Trophoblast cell (in vitro differentiated cells and primary cell): ENCODE data around the gene TCF25.

Experiments
- DNase-seq, 2 donors: peaks; one replicate each; pipeline ENCODE4 v3.0.0-alpha.2; 2016
- H2AFZ ChIP-seq: 2 replicates; pipeline ENCODE4 v1.6.1; 2013; ENCODE audit warnings: low read length, moderate library complexity, mild to moderate bottlenecking; ENCODE audit not compliant: insufficient read depth, poor library complexity
- H2AK5ac ChIP-seq: 2 replicates; pipeline ENCODE4 v1.6.1; 2013; ENCODE audit warnings: mild to moderate bottlenecking, low read length
- H2BK120ac ChIP-seq: 2 replicates; pipeline ENCODE4 v1.6.1; 2013; ENCODE audit warnings: low read length, mild to moderate bottlenecking, moderate library complexity; ENCODE audit not compliant: insufficient read depth, poor library complexity
- H2BK12ac ChIP-seq: 2 replicates; pipeline ENCODE4 v1.6.1; 2013; ENCODE audit warnings: mild to moderate bottlenecking, low read length, moderate library complexity
- H2BK5ac ChIP-seq: 2 replicates; pipeline ENCODE4 v1.6.1; 2013; ENCODE audit warnings: low read length, low read depth, moderate library complexity, mild to moderate bottlenecking; ENCODE audit not compliant: poor library complexity
- H3K14ac ChIP-seq: 2 replicates; pipeline ENCODE4 v1.6.1; 2013; ENCODE audit warnings: mild to moderate bottlenecking, low read length
- H3K18ac ChIP-seq: 2 replicates; pipeline ENCODE4 v1.6.1; 2013; ENCODE audit warnings: mild to moderate bottlenecking, low read length
- H3K23ac ChIP-seq: 2 replicates; pipeline ENCODE4 v1.6.1; 2013; ENCODE audit warnings: low read length
- H3K27ac ChIP-seq: 2 replicates; pipeline ENCODE4 v1.5.1; 2013; ENCODE audit warnings: low read depth, mild to moderate bottlenecking, inconsistent platforms, low read length, moderate library complexity
- H3K27me3 ChIP-seq: 2 replicates; pipeline ENCODE4 v1.6.1; 2013; ENCODE audit warnings: inconsistent platforms, mild to moderate bottlenecking, low read length, moderate library complexity; ENCODE audit not compliant: insufficient read depth
- H3K36me3 ChIP-seq, 2 experiments: 1 replicate in 1 of 2; 2 replicates in 1 of 2; pipeline ENCODE4 v1.6.1; 2013; ENCODE audit warnings: low read length in 2 of 2, mild to moderate bottlenecking in 2 of 2, moderate library complexity in 1 of 2; ENCODE audit not compliant: insufficient read depth in 2 of 2, control insufficient read depth in 1 of 2
- H3K4ac ChIP-seq: 2 replicates; pipeline ENCODE4 v1.6.1; 2013; ENCODE audit warnings: low read depth, mild to moderate bottlenecking, low read length, moderate library complexity
- H3K4me1 ChIP-seq, 2 experiments: 1 replicate in 1 of 2; 2 replicates in 1 of 2; pipeline ENCODE4 v1.6.1; 2013; ENCODE audit warnings: low read length in 2 of 2, mild to moderate bottlenecking in 2 of 2, moderate library complexity in 1 of 2; ENCODE audit not compliant: insufficient read depth in 2 of 2, control insufficient read depth in 1 of 2
- H3K4me2 ChIP-seq: 2 replicates; pipeline ENCODE4 v1.6.1; 2013; ENCODE audit warnings: inconsistent platforms, mild to moderate bottlenecking, low read length, moderate library complexity
- H3K4me3 ChIP-seq: 2 replicates; pipeline ENCODE4 v1.5.1; 2013; ENCODE audit warnings: mild to moderate bottlenecking, low read depth, low read length, inconsistent platforms
- H3K79me1 ChIP-seq: one replicate; pipeline ENCODE4 v1.6.1; 2013; ENCODE audit warnings: low read length
- H3K79me2 ChIP-seq: 2 replicates; pipeline ENCODE4 v1.6.1; 2013; ENCODE audit warnings: low read length, mild to moderate bottlenecking; ENCODE audit not compliant: control insufficient read depth, insufficient read depth, poor library complexity
- H3K9ac ChIP-seq: 2 replicates; pipeline ENCODE4 v1.6.1; 2013; ENCODE audit warnings: mild to moderate bottlenecking, low read length
- H3K9me3 ChIP-seq: 2 replicates; pipeline ENCODE4 v1.6.1; 2013; ENCODE audit warnings: low read depth, mild to moderate bottlenecking, control low read depth, inconsistent platforms, low read length; ENCODE audit not compliant: insufficient read depth
- H4K12ac ChIP-seq: 2 replicates; pipeline ENCODE4 v1.6.1; 2013; ENCODE audit warnings: low read depth, mild to moderate bottlenecking, low read length, moderate library complexity
- H4K8ac ChIP-seq: 2 replicates; pipeline ENCODE4 v1.6.1; 2013; ENCODE audit warnings: low read depth, mild to moderate bottlenecking, low read length, moderate library complexity
- H4K91ac ChIP-seq: one replicate; pipeline ENCODE4 v1.6.1; 2013; ENCODE audit warnings: low read depth, mild to moderate bottlenecking, low read length, moderate library complexity
- WGBS: extraction: QIAGEN DNeasy Blood & Tissue Kit; methylation state at CpG from one replicate; pipeline ENCODE4 v1.1.7; 2013; ENCODE audit warnings: missing lambda C conversion rate; ENCODE audit not compliant: insufficient read length, insufficient coverage; ENCODE audit errors: extremely low coverage; 5-methylcytosine and 5-hydroxymethylcytosine counted together

Gene TCF25

GRCh38 chr16:89946515-89946914 is 73.1 kb downstream of the TCF25 start:
- H3K79me2 ChIP-seq: no peaks in the 10 kb centered on the region
- no peak overlapping the region for H3K4me2 ChIP-seq
- no peak overlapping the region for H3K4ac ChIP-seq
- H3K36me3 ChIP-seq: peaks cover 0 to 1% of the 10 kb centered on the region in 2 experiments
- H3K9ac ChIP-seq: no peak overlapping the region
- H3K18ac ChIP-seq: no peak overlapping the region
- H3K9me3 ChIP-seq: peaks cover 4% of the 10 kb centered on the region
- H2BK12ac ChIP-seq: no peak overlapping the region
- H4K12ac ChIP-seq: no peak overlapping the region
- no peak for DNase-seq
- H2BK5ac ChIP-seq: no peak overlapping the region
- H3K4me1 ChIP-seq: peaks cover 2 to 14% of the 10 kb centered on the region in 2 experiments
- no peak overlapping the region for H3K23ac ChIP-seq
- H3K14ac ChIP-seq: no peak overlapping the region
- H2AFZ ChIP-seq: no peak overlapping the region
- no CpG with 5 or more reads among the region's 5 CpGs for WGBS
- no peak overlapping the region for H4K8ac ChIP-seq
- no peak overlapping the region for H3K27ac ChIP-seq
- no peak overlapping the region for H2BK120ac ChIP-seq
- H3K4me3 ChIP-seq: no peak overlapping the region
- no peak overlapping the region for H4K91ac ChIP-seq
- H3K27me3 ChIP-seq: peaks cover 6% of the 10 kb centered on the region
- H3K79me1 ChIP-seq: no peaks in the 10 kb centered on the region
- H2AK5ac ChIP-seq: no peak overlapping the region

- peaks cover 2 to 14% of the 10 kb centered on the region in 2 experiments for H3K4me1 ChIP-seq
- H3K27me3 ChIP-seq: peaks cover 6% of the 10 kb centered on the region
- H4K91ac ChIP-seq: peak overlapping the region; percentile 39
- peak overlapping the region; percentile 78 for H3K4me3 ChIP-seq
- H3K23ac ChIP-seq: no peak overlapping the region
- peaks cover 4% of the 10 kb centered on the region for H3K9me3 ChIP-seq
- peaks cover 2 to 3% of the 10 kb centered on the region in 2 experiments for H3K36me3 ChIP-seq
- H3K14ac ChIP-seq: no peak overlapping the region
- H3K4ac ChIP-seq: no peak overlapping the region
- no peak overlapping the region for H2AFZ ChIP-seq
- H4K12ac ChIP-seq: no peak overlapping the region
- peak overlapping the region; percentile 72 for H4K8ac ChIP-seq
- peak overlapping the region; percentile 60 for H2AK5ac ChIP-seq
- no peak for DNase-seq
- no peak overlapping the region for H2BK120ac ChIP-seq
- H3K79me1 ChIP-seq: no peaks in the 10 kb centered on the region
- H2BK12ac ChIP-seq: no peak overlapping the region
- no peak overlapping the region for H3K27ac ChIP-seq
- H3K18ac ChIP-seq: peak overlapping the region; percentile 45
- H3K4me2 ChIP-seq: peak overlapping the region; percentile 93
- no peaks in the 10 kb centered on the region for H3K79me2 ChIP-seq
- WGBS: no CpG with 5 or more reads among the region's 55 CpGs
- H3K9ac ChIP-seq: peak overlapping the region; percentile 79
- no peak overlapping the region for H2BK5ac ChIP-seq
These were observed 75.8 kb downstream of the TCF25 start for GRCh38 chr16:89949121-89949742.

DNA sequence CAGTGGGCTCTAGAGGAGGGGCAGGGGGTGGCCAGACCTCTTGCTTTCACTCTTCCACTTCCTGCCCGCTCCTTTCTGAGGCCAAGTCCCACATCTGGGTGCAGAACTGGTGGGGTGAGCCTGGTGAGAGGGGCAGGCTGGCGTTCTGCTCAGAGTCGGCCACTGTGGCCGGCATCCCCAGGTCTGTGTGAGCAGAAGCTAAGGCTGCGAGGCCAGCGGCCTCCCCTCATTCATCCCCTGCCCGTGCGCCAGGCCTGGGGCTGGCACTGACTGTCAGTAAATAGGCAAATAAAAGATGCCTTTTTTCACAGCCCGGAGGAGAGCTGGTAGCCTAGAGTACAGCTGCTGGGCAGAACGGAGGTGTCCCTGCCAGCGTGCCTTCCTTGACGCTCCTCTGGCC is 76.4 kb downstream of the TCF25 start:
- Histone ChIP-seq H4K8ac (peak overlapping the region; percentile 22), H3K23ac (peak overlapping the region; percentile 67), H3K4me3 (no peak overlapping the region), H3K4ac (no peak overlapping the region), H2BK5ac (no peak overlapping the region), H3K9ac (peak overlapping the region; percentile 52), H3K27me3 (peaks cover 6% of the 10 kb centered on the region), H3K18ac (peak overlapping the region; percentile 38), H3K4me1 (peaks cover 2 to 14% of the 10 kb centered on the region in 2 experiments), H3K27ac (no peak overlapping the region), H4K12ac (peak overlapping the region; percentile 7), H3K14ac (no peak overlapping the region), H2BK120ac (no peak overlapping the region), H2AFZ (no peak overlapping the region), H2AK5ac (no peak overlapping the region), H3K4me2 (peak overlapping the region; percentile 93), H4K91ac (no peak overlapping the region), H3K79me2 (no peaks in the 10 kb centered on the region), H3K9me3 (peaks cover 4% of the 10 kb centered on the region), H2BK12ac (no peak overlapping the region), H3K79me1 (no peaks in the 10 kb centered on the region), H3K36me3 (peaks cover 3 to 7% of the 10 kb centered on the region in 2 experiments)
- DNase-seq: no peak
- no CpG with 5 or more reads among the region's 12 CpGs for WGBS

DNA sequence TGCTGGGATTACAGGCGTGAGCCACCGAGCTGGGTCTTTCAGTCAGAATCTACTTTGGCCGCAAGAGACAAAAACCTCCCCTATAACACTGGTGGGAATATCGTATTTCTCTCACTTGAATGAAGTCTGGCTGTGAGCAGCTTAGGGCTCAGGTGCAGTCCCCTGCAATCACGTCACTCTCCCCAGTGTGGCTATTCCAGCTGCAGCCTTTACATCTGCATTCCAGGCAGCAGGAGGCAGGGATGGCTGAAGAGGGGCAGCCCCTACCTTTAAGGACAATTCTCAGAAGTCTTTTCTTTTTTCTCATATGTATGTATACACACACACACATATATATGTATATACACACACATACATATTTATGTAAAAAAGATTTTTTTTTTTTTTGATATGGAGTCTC is 78.1 kb downstream of the TCF25 start:
- H4K12ac ChIP-seq: no peak overlapping the region
- no CpG with 5 or more reads among the region's 5 CpGs for whole genome bisulfite sequencing
- no peak overlapping the region for H3K4me2 ChIP-seq
- no peak overlapping the region for H3K14ac ChIP-seq
- H3K79me2 ChIP-seq: no peaks in the 10 kb centered on the region
- no peak overlapping the region for H3K4me3 ChIP-seq
- H3K27me3 ChIP-seq: peaks cover 6% of the 10 kb centered on the region
- H3K23ac ChIP-seq: no peak overlapping the region
- no peak overlapping the region for H2BK5ac ChIP-seq
- no peak overlapping the region for H3K18ac ChIP-seq
- H3K9ac ChIP-seq: no peak overlapping the region
- H3K9me3 ChIP-seq: peaks cover 4% of the 10 kb centered on the region
- no peak overlapping the region for H4K91ac ChIP-seq
- no peaks in the 10 kb centered on the region for H3K79me1 ChIP-seq
- H3K4ac ChIP-seq: no peak overlapping the region
- H3K4me1 ChIP-seq: peaks cover 2 to 12% of the 10 kb centered on the region in 2 experiments
- no peak overlapping the region for H2BK120ac ChIP-seq
- no peak overlapping the region for H2AK5ac ChIP-seq
- H2AFZ ChIP-seq: no peak overlapping the region
- H3K27ac ChIP-seq: no peak overlapping the region
- DNase-seq: no peak
- H2BK12ac ChIP-seq: no peak overlapping the region
- H3K36me3 ChIP-seq: peaks cover 11 to 17% of the 10 kb centered on the region in 2 experiments
- H4K8ac ChIP-seq: no peak overlapping the region
